HepG2 (cell line): ENCODE measurements around the gene ONECUT1. TPM values are rescaled to one million over a fixed set of nuclear protein-coding genes. Genes with fewer than 3 reads are reported as not detected.
A peak's percentile ranks its signal among the peaks of the same experiment; 100 is the strongest.

ENCODE experiments used
- AGO1 ChIP-seq: fragments of 200-400 bp; formaldehyde crosslinking; IDR thresholded peaks from 2 replicates; pipeline ENCODE4 v1.6.1; 2017; ENCODE audit warnings: mild to moderate bottlenecking, low read depth, low read length, moderate library complexity; ENCODE audit not compliant: poor library complexity, severe bottlenecking
- AKAP8 ChIP-seq: sonication (generic); formaldehyde crosslinking; IDR thresholded peaks from 2 replicates; pipeline ENCODE4 v1.5.1; 2020; ENCODE audit warnings: mild to moderate bottlenecking, missing genetic modification reagents
- EHMT2 ChIP-seq: fragments of 200-600 bp; sonication (generic); IDR thresholded peaks from 2 replicates; pipeline ENCODE4 v1.7.0; 2017; ENCODE audit warnings: antibody characterized with exemption, low read depth, low read length, borderline replicate concordance
- FOXJ3 ChIP-seq: sonication (generic); formaldehyde crosslinking; IDR thresholded peaks from 2 replicates; pipeline ENCODE4 v1.4.0; 2020; ENCODE audit warnings: missing genetic modification reagents, mild to moderate bottlenecking, borderline replicate concordance
- HMG20B ChIP-seq: conservative IDR thresholded peaks from 2 replicates; pipeline ENCODE4 v1.6.1; 2016; ENCODE audit warnings: missing genetic modification reagents, missing compliant biosample characterization
- HNF4A ChIP-seq: sonication (generic); formaldehyde crosslinking; IDR thresholded peaks from 2 replicates; pipeline ENCODE4 v1.4.0; 2020; ENCODE audit warnings: missing genetic modification reagents
- IKZF4 ChIP-seq: sonication (generic); formaldehyde crosslinking; IDR thresholded peaks from 2 replicates; pipeline ENCODE4 v1.5.1; 2020; ENCODE audit warnings: borderline replicate concordance, mild to moderate bottlenecking, low read depth, missing genetic modification reagents; ENCODE audit errors: not compliant biosample characterization
- ISL2 ChIP-seq: sonication (generic); formaldehyde crosslinking; IDR thresholded peaks from 2 replicates; pipeline ENCODE4 v1.5.0; 2020; ENCODE audit warnings: missing genetic modification reagents
- NR2F2 ChIP-seq: IDR thresholded peaks from 2 replicates; pipeline ENCODE4 v1.6.1; 2012; ENCODE audit warnings: low read depth, inconsistent platforms, borderline replicate concordance
- PPARG ChIP-seq: conservative IDR thresholded peaks from 2 replicates; pipeline ENCODE4 v1.6.1; 2016; ENCODE audit warnings: missing biosample characterization, missing genetic modification reagents
- SETDB1 ChIP-seq: sonication (generic); formaldehyde crosslinking; IDR thresholded peaks from 2 replicates; pipeline ENCODE4 v1.5.1; 2020; ENCODE audit warnings: missing genetic modification reagents, mild to moderate bottlenecking, borderline replicate concordance
- U2AF2 ChIP-seq: fragments of 200-400 bp; formaldehyde crosslinking; IDR thresholded peaks from 2 replicates; pipeline ENCODE4 v1.6.1; 2017; ENCODE audit warnings: low read depth, mild to moderate bottlenecking, low read length
- ZIK1 ChIP-seq: sonication (generic); formaldehyde crosslinking; IDR thresholded peaks from 2 replicates; pipeline ENCODE4 v1.5.0; 2020; ENCODE audit warnings: mild to moderate bottlenecking, low read depth, missing genetic modification reagents, borderline replicate concordance
- ZNF33B ChIP-seq: sonication (generic); formaldehyde crosslinking; IDR thresholded peaks from 2 replicates; pipeline ENCODE4 v1.5.1; 2020; ENCODE audit warnings: mild to moderate bottlenecking, missing genetic modification reagents
- polyA plus RNA-seq, 8 experiments: library from polyadenylated mRNA; depleted of rRNA in 3 of 8; stranded (reverse) in 7 of 8; unstranded in 1 of 8; fragments of >200 nt; fragmentation: Illumina TruSeq in 4 of 8; extraction: Trizol in 4 of 8; gene quantifications; 2 replicates each; pipeline versions ENCODE4 v1.2.1 to v1.2.3, GENCODE V29; 2011 to 2016; ENCODE audit warnings: low read depth in 4 of 8, missing spikeins in 1 of 8, mixed read lengths in 1 of 8; ENCODE audit not compliant: insufficient read depth in 1 of 8
- total RNA-seq, 5 experiments: library from RNA; depleted of rRNA; stranded (reverse); fragments of >200 nt; fragmentation: Illumina TruSeq; extraction: Trizol; gene quantifications; 2 replicates each; pipeline ENCODE4 v1.2.3, GENCODE V29; 2016; ENCODE audit warnings: low read depth in 1 of 5
- TF ChIP-seq, protein P1 (sequence below): IDR thresholded peaks from 2 replicates; pipeline ENCODE4 v1.6.1; 2016
- TF ChIP-seq, protein P2 (sequence below): sonication (generic); formaldehyde crosslinking; IDR thresholded peaks from 2 replicates; pipeline ENCODE4 v1.4.0; 2020; ENCODE audit warnings: low read depth, mild to moderate bottlenecking, missing genetic modification reagents
- TF ChIP-seq, protein P3 (sequence below): sonication (generic); formaldehyde crosslinking; IDR thresholded peaks from 2 replicates; pipeline ENCODE4 v1.8.0; 2022; ENCODE audit warnings: mild to moderate bottlenecking, missing genetic modification reagents, borderline replicate concordance
- TF ChIP-seq, protein P4 (sequence below): sonication (generic); formaldehyde crosslinking; IDR thresholded peaks from 2 replicates; pipeline ENCODE4 v1.5.0; 2020; ENCODE audit warnings: missing genetic modification reagents
- TF ChIP-seq, protein P5 (sequence below): sonication (generic); formaldehyde crosslinking; IDR thresholded peaks from 2 replicates; pipeline ENCODE4 v1.4.0; 2020; ENCODE audit warnings: missing genetic modification reagents

ONECUT1 gene
- total and polyA plus RNA-seq, 2 of the 13 experiments (the other 11 are each of a cell fraction or from before 2014, with no cell fraction given) = 3.5 to 9.1 TPM

DNA sequence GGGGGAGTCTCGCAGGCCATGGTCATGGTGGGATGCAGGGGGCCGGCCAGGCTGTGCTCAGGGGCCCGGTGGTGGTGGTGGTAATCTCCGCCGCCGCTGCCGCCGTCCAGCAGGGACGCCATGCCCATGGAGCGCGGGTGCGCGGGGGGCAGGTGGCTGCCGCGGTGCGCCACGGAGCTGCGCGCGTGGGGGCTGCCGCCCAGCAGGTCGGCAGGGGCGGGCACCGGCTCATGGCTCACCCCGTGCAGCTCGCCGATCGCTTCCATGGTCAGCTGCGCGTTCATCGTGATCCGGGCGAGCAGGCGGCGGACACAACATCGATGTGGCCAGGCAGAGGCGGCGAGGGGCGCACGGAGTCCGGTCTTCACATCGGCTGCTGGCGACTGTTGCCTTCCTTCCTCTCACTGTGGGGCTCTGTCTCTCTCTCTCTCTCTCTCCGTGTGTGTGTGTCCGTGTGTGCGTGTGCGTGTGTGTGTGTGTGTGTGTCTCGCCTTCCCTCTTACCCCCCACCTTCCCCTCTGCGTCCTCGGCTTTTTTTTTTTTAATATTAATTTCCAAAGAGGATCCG is 451 bp downstream of the ONECUT1 start (continued):
- TF ChIP-seq ZNF33B (CRISPR knock-in tag) (no peak), HNF4A (no peak), AKAP8 (CRISPR knock-in tag) (peak; percentile 36; the same call in 1 of the 2 replicates), IKZF4 (CRISPR knock-in tag) (peak; percentile 19), ZIK1 (no peak), NR2F2 (no peak), PPARG (no peak), AGO1 (no peak), U2AF2 (no peak), SETDB1 (CRISPR knock-in tag) (no peak), ISL2 (CRISPR knock-in tag) (no peak), HMG20B (CRISPR knock-in tag) (no peak), EHMT2 (no peak), FOXJ3 (CRISPR knock-in tag) (no peak)
- TF ChIP-seq, protein P1, sequence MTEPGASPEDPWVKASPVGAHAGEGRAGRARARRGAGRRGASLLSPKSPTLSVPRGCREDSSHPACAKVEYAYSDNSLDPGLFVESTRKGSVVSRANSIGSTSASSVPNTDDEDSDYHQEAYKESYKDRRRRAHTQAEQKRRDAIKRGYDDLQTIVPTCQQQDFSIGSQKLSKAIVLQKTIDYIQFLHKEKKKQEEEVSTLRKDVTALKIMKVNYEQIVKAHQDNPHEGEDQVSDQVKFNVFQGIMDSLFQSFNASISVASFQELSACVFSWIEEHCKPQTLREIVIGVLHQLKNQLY (CRISPR knock-in tag) = no peak
- TF ChIP-seq, protein P2, sequence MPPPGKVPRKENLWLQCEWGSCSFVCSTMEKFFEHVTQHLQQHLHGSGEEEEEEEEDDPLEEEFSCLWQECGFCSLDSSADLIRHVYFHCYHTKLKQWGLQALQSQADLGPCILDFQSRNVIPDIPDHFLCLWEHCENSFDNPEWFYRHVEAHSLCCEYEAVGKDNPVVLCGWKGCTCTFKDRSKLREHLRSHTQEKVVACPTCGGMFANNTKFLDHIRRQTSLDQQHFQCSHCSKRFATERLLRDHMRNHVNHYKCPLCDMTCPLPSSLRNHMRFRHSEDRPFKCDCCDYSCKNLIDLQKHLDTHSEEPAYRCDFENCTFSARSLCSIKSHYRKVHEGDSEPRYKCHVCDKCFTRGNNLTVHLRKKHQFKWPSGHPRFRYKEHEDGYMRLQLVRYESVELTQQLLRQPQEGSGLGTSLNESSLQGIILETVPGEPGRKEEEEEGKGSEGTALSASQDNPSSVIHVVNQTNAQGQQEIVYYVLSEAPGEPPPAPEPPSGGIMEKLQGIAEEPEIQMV (CRISPR knock-in tag) = no peak
- TF ChIP-seq, protein P3, sequence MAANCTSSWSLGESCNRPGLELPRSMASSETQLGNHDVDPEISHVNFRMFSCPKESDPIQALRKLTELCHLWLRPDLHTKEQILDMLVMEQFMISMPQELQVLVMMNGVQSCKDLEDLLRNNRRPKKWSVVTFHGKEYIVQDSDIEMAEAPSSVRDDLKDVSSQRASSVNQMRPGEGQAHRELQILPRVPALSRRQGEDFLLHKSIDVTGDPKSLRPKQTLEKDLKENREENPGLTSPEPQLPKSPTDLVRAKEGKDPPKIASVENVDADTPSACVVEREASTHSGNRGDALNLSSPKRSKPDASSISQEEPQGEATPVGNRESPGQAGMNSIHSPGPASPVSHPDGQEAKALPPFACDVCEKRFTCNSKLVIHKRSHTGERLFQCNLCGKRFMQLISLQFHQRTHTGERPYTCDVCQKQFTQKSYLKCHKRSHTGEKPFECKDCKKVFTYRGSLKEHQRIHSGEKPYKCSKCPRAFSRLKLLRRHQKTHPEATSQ (CRISPR knock-in tag) = no peak
- TF ChIP-seq, protein P4, sequence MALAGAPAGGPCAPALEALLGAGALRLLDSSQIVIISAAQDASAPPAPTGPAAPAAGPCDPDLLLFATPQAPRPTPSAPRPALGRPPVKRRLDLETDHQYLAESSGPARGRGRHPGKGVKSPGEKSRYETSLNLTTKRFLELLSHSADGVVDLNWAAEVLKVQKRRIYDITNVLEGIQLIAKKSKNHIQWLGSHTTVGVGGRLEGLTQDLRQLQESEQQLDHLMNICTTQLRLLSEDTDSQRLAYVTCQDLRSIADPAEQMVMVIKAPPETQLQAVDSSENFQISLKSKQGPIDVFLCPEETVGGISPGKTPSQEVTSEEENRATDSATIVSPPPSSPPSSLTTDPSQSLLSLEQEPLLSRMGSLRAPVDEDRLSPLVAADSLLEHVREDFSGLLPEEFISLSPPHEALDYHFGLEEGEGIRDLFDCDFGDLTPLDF = no peak
- TF ChIP-seq, protein P5, sequence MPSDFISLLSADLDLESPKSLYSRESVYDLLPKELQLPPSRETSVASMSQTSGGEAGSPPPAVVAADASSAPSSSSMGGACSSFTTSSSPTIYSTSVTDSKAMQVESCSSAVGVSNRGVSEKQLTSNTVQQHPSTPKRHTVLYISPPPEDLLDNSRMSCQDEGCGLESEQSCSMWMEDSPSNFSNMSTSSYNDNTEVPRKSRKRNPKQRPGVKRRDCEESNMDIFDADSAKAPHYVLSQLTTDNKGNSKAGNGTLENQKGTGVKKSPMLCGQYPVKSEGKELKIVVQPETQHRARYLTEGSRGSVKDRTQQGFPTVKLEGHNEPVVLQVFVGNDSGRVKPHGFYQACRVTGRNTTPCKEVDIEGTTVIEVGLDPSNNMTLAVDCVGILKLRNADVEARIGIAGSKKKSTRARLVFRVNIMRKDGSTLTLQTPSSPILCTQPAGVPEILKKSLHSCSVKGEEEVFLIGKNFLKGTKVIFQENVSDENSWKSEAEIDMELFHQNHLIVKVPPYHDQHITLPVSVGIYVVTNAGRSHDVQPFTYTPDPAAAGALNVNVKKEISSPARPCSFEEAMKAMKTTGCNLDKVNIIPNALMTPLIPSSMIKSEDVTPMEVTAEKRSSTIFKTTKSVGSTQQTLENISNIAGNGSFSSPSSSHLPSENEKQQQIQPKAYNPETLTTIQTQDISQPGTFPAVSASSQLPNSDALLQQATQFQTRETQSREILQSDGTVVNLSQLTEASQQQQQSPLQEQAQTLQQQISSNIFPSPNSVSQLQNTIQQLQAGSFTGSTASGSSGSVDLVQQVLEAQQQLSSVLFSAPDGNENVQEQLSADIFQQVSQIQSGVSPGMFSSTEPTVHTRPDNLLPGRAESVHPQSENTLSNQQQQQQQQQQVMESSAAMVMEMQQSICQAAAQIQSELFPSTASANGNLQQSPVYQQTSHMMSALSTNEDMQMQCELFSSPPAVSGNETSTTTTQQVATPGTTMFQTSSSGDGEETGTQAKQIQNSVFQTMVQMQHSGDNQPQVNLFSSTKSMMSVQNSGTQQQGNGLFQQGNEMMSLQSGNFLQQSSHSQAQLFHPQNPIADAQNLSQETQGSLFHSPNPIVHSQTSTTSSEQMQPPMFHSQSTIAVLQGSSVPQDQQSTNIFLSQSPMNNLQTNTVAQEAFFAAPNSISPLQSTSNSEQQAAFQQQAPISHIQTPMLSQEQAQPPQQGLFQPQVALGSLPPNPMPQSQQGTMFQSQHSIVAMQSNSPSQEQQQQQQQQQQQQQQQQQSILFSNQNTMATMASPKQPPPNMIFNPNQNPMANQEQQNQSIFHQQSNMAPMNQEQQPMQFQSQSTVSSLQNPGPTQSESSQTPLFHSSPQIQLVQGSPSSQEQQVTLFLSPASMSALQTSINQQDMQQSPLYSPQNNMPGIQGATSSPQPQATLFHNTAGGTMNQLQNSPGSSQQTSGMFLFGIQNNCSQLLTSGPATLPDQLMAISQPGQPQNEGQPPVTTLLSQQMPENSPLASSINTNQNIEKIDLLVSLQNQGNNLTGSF = peak; percentile 53; the same call in 1 of the 2 replicates
